Suppressor macrophage treated with lipopolysaccharide for 1 hour (primary cell): ENCODE measurements around the gene AKR7A3.
"Not testable (repeated sequence)": the region's sequence is repeated elsewhere in the genome, so short reads cannot be mapped to it uniquely, and the experiment has no call there.

Experiments
- DNase-seq, 3 donors: peaks; one replicate each; pipeline ENCODE4 v3.0.0-alpha.2; 2020 to 2022

The AKR7A3 gene

GRCh38 chr1:19317126-19317910, 28.7 kb upstream of the AKR7A3 start:
- DNase-seq, result no peak

- peak; percentile 40 to 69 (median 46) for DNase-seq
These were observed 27.0 kb upstream of the AKR7A3 start for GRCh38 chr1:19315378-19316198.

GRCh38 chr1:19313961-19314882, 25.7 kb upstream of the AKR7A3 start:
- DNase-seq, result no peak

GRCh38 chr1:19313636-19313959, 25.0 kb upstream of the AKR7A3 start:
- no peak for DNase-seq

- DNase-seq, result no peak
These were observed 24.4 kb upstream of the AKR7A3 start for GRCh38 chr1:19312782-19313635.

- peak; percentile 98 to 99 (median 99) for DNase-seq
These were observed 23.6 kb upstream of the AKR7A3 start, which contains the start of the genes AKR7A2 and SLC66A1 for GRCh38 chr1:19311931-19312781. Gene AKR7A2, minus strand, starts transcription at chr1:19312144. Its CDS starts 20 bp downstream, at chr1:19312124. Gene SLC66A1, plus strand, starts transcription at chr1:19312326. Its CDS starts 5,352 bp downstream, at chr1:19317678.

- DNase-seq, result no peak
These were observed 22.9 kb upstream of the AKR7A3 start for GRCh38 chr1:19311503-19311930.

GRCh38 chr1:19310720-19311502, 22.3 kb upstream of the AKR7A3 start:
- no peak for DNase-seq

- DNase-seq, result no peak
These were observed 21.5 kb upstream of the AKR7A3 start for GRCh38 chr1:19310061-19310460.

GRCh38 chr1:19309123-19309813, 20.7 kb upstream of the AKR7A3 start:
- DNase-seq, result peak in 1 of 3 donors; percentile 41

- no peak for DNase-seq
These were observed 19.9 kb upstream of the AKR7A3 start for GRCh38 chr1:19308509-19308907.

GRCh38 chr1:19307794-19308508, 19.4 kb upstream of the AKR7A3 start:
- no peak for DNase-seq

GRCh38 chr1:19306941-19307340, 18.4 kb upstream of the AKR7A3 start:
- DNase-seq, result no peak

- DNase-seq, result no peak
These were observed 17.3 kb upstream of the AKR7A3 start for GRCh38 chr1:19305880-19306279.

GRCh38 chr1:19304081-19304480, 15.5 kb upstream of the AKR7A3 start:
- DNase-seq, result not testable (repeated sequence)

- no peak for DNase-seq
These were observed 11.6 kb upstream of the AKR7A3 start for GRCh38 chr1:19300211-19300610.

- DNase-seq, result no peak
These were observed 6.1 kb upstream of the AKR7A3 start for GRCh38 chr1:19294638-19295037.

GRCh38 chr1:19289244-19289643, 674 bp upstream of the AKR7A3 start:
- no peak for DNase-seq
